ENCODE data around the gene CTNNA1.
"Not testable (repeated sequence)": the region's sequence is repeated elsewhere in the genome, so short reads cannot be mapped to it uniquely, and the experiment has no call there.

CTNNA1 gene

GRCh38 chr5:138809391-138809790, 56.2 kb downstream of the CTNNA1 start:
- DNase-seq (ENCODE audit: low read depth), result no peak

- DNase-seq (ENCODE audit: low read depth), result not testable (repeated sequence)
Observed at GRCh38 chr5:138810861-138811260, 57.6 kb downstream of the CTNNA1 start.

GRCh38 chr5:138815529-138815928, 62.3 kb downstream of the CTNNA1 start:
- no peak for DNase-seq (ENCODE audit: low read depth)

GRCh38 chr5:138817241-138817640, 64.0 kb downstream of the CTNNA1 start:
- no peak for DNase-seq (ENCODE audit: low read depth)

- no peak for DNase-seq (ENCODE audit: low read depth)
Observed at GRCh38 chr5:138819081-138819480, 65.9 kb downstream of the CTNNA1 start.

- no peak for DNase-seq (ENCODE audit: low read depth)
Observed at GRCh38 chr5:138820695-138821094, 67.5 kb downstream of the CTNNA1 start.

- no peak for DNase-seq (ENCODE audit: low read depth)
Observed at GRCh38 chr5:138824516-138824915, 71.3 kb downstream of the CTNNA1 start.

GRCh38 chr5:138824924-138825863, 72.0 kb downstream of the CTNNA1 start:
- peak; percentile 21 for DNase-seq (ENCODE audit: low read depth)

GRCh38 chr5:138828556-138828955, 75.3 kb downstream of the CTNNA1 start:
- no peak for DNase-seq (ENCODE audit: low read depth)

- peak; percentile 49 for DNase-seq (ENCODE audit: low read depth)
Observed at GRCh38 chr5:138829341-138829740, 76.1 kb downstream of the CTNNA1 start.

- peak; percentile 54 for DNase-seq (ENCODE audit: low read depth)
Observed at GRCh38 chr5:138831703-138832102, 78.5 kb downstream of the CTNNA1 start.

GRCh38 chr5:138832218-138832617, 79.0 kb downstream of the CTNNA1 start:
- peak; percentile 22 for DNase-seq (ENCODE audit: low read depth)

GRCh38 chr5:138833080-138833479, 79.9 kb downstream of the CTNNA1 start:
- no peak for DNase-seq (ENCODE audit: low read depth)

- DNase-seq (ENCODE audit: low read depth), result no peak
Observed at GRCh38 chr5:138833726-138834480, 80.7 kb downstream of the CTNNA1 start.

GRCh38 chr5:138834853-138835252, 81.6 kb downstream of the CTNNA1 start:
- not testable (repeated sequence) for DNase-seq (ENCODE audit: low read depth)

- DNase-seq (ENCODE audit: low read depth), result no peak
Observed at GRCh38 chr5:138837160-138837559, 83.9 kb downstream of the CTNNA1 start.

GRCh38 chr5:138840103-138840502, 86.9 kb downstream of the CTNNA1 start:
- DNase-seq (ENCODE audit: low read depth), result no peak

- no peak for DNase-seq (ENCODE audit: low read depth)
Observed at GRCh38 chr5:138841531-138841930, 88.3 kb downstream of the CTNNA1 start.

GRCh38 chr5:138843316-138844124, 90.3 kb downstream of the CTNNA1 start:
- peak; percentile 29 for DNase-seq (ENCODE audit: low read depth)

- DNase-seq (ENCODE audit: low read depth), result no peak
Observed at GRCh38 chr5:138844125-138844461, 90.9 kb downstream of the CTNNA1 start.

GRCh38 chr5:138844812-138845513, 91.7 kb downstream of the CTNNA1 start:
- DNase-seq (ENCODE audit: low read depth), result peak; percentile 87

GRCh38 chr5:138849439-138849838, 96.2 kb downstream of the CTNNA1 start:
- DNase-seq (ENCODE audit: low read depth), result peak; percentile 38
